H9 (cell line): Measurements from ENCODE around the gene SDK2. TPM values are rescaled to one million over a fixed set of nuclear protein-coding genes. Genes with fewer than 3 reads are reported as not detected.

ENCODE experiments used
- DNase-seq: peaks from one replicate; pipeline ENCODE4 v3.0.0-alpha.2; 2017
- H2AFZ ChIP-seq: one replicate; pipeline ENCODE4 v1.6.1; 2013; ENCODE audit warnings: mild to moderate bottlenecking, low read length, control low read depth, moderate library complexity
- H2AK5ac ChIP-seq: 2 replicates; pipeline ENCODE4 v1.6.1; 2013; ENCODE audit warnings: low read length, control low read depth, mixed read lengths; ENCODE audit not compliant: insufficient read length
- H2BK120ac ChIP-seq: one replicate; pipeline ENCODE4 v1.6.1; 2013; ENCODE audit warnings: low read depth, mild to moderate bottlenecking, low read length, control low read depth, inconsistent platforms; ENCODE audit not compliant: poor library complexity, severe bottlenecking
- H2BK12ac ChIP-seq: 2 replicates; pipeline ENCODE4 v1.6.1; 2013; ENCODE audit warnings: low read length, control low read depth, mixed read lengths, low read depth; ENCODE audit not compliant: insufficient read length
- H2BK15ac ChIP-seq: 2 replicates; pipeline ENCODE4 v1.6.1; 2013; ENCODE audit warnings: low read depth, low read length, control low read depth
- H2BK20ac ChIP-seq: one replicate; pipeline ENCODE4 v1.6.1; 2013; ENCODE audit warnings: low read depth, mild to moderate bottlenecking, low read length, control low read depth, inconsistent platforms; ENCODE audit not compliant: poor library complexity, severe bottlenecking
- H2BK5ac ChIP-seq: 2 replicates; pipeline ENCODE4 v1.6.1; 2013; ENCODE audit warnings: low read length, control low read depth, mixed read lengths; ENCODE audit not compliant: insufficient read length
- H3K14ac ChIP-seq: 2 replicates; pipeline ENCODE4 v1.6.1; 2013; ENCODE audit warnings: low read length, control low read depth; ENCODE audit not compliant: insufficient read depth
- H3K18ac ChIP-seq: 2 replicates; pipeline ENCODE4 v1.6.1; 2013; ENCODE audit warnings: low read depth, mild to moderate bottlenecking, mixed read lengths, low read length, control low read depth; ENCODE audit not compliant: insufficient read length
- H3K23ac ChIP-seq: 2 replicates; pipeline ENCODE4 v1.6.1; 2013; ENCODE audit warnings: low read length, control low read depth, mixed read lengths, low read depth; ENCODE audit not compliant: insufficient read length
- H3K23me2 ChIP-seq: 2 replicates; pipeline ENCODE4 v1.6.1; 2013; ENCODE audit warnings: low read depth, mild to moderate bottlenecking, mixed read lengths, low read length, control low read depth; ENCODE audit not compliant: insufficient read length, poor library complexity, severe bottlenecking
- H3K27ac ChIP-seq: 2 replicates; pipeline ENCODE4 v1.5.1; 2013; ENCODE audit warnings: low read length, control low read depth, mixed read lengths, low read depth; ENCODE audit not compliant: insufficient read length
- H3K27me3 ChIP-seq: 2 replicates; pipeline ENCODE4 v1.6.1; 2013; ENCODE audit warnings: low read length, control low read depth, inconsistent platforms; ENCODE audit not compliant: insufficient read depth
- H3K4ac ChIP-seq: 2 replicates; pipeline ENCODE4 v1.6.1; 2013; ENCODE audit warnings: low read depth, mild to moderate bottlenecking, control low read depth, inconsistent platforms, low read length, moderate library complexity
- H3K4me1 ChIP-seq: 2 replicates; pipeline ENCODE4 v1.6.1; 2013; ENCODE audit warnings: low read length, control low read depth, inconsistent platforms; ENCODE audit not compliant: insufficient read depth
- H3K4me2 ChIP-seq: 2 replicates; pipeline ENCODE4 v1.6.1; 2013; ENCODE audit warnings: low read length, control low read depth, mixed read lengths; ENCODE audit not compliant: insufficient read length, insufficient read depth
- H3K56ac ChIP-seq: 2 replicates; pipeline ENCODE4 v1.6.1; 2013; ENCODE audit warnings: low read depth, mild to moderate bottlenecking, mixed read lengths, low read length, control low read depth; ENCODE audit not compliant: insufficient read length
- H3K79me1 ChIP-seq: 2 replicates; pipeline ENCODE4 v1.6.1; 2013; ENCODE audit warnings: low read depth, mild to moderate bottlenecking, moderate library complexity, low read length, control low read depth, inconsistent platforms; ENCODE audit not compliant: insufficient read depth, poor library complexity, severe bottlenecking
- H3K79me2 ChIP-seq: 2 replicates; pipeline ENCODE4 v1.6.1; 2013; ENCODE audit warnings: low read length, control low read depth, inconsistent platforms; ENCODE audit not compliant: insufficient read depth
- H3K9ac ChIP-seq: 2 replicates; pipeline ENCODE4 v1.6.1; 2013; ENCODE audit warnings: low read length, control low read depth, mixed read lengths; ENCODE audit not compliant: insufficient read length; ENCODE audit errors: extremely low read depth
- H3K9me3 ChIP-seq: one replicate; pipeline ENCODE4 v1.6.1; 2013; ENCODE audit warnings: low read depth, low read length, inconsistent platforms; ENCODE audit not compliant: control insufficient read depth
- H3T11ph ChIP-seq: one replicate; pipeline ENCODE4 v1.6.1; 2013; ENCODE audit warnings: mild to moderate bottlenecking, low read length, control low read depth, inconsistent platforms
- H4K20me1 ChIP-seq: one replicate; pipeline ENCODE4 v1.6.1; 2013; ENCODE audit not compliant: control insufficient read depth, insufficient read length, insufficient read depth
- H4K5ac ChIP-seq: 2 replicates; pipeline ENCODE4 v1.6.1; 2013; ENCODE audit warnings: low read depth, mild to moderate bottlenecking, mixed read lengths, low read length, control low read depth; ENCODE audit not compliant: insufficient read length
- H4K8ac ChIP-seq: replicated peaks from 2 replicates; pipeline ENCODE4 v1.6.1; 2013; ENCODE audit warnings: low read length, control low read depth, mixed read lengths, low read depth; ENCODE audit not compliant: insufficient read length
- H4K91ac ChIP-seq: 2 replicates; pipeline ENCODE4 v1.6.1; 2013; ENCODE audit warnings: low read depth, mild to moderate bottlenecking, moderate library complexity, mixed read lengths, low read length, control low read depth; ENCODE audit not compliant: insufficient read length
- H3K27ac Mint-ChIP-seq, 3 experiments: 2 replicates in 2 of 3; 3 replicates in 1 of 3; pipeline ENCODE4 v1.8.0; 2020 to 2021; ENCODE audit warnings: mixed read lengths in 3 of 3, mild to moderate bottlenecking in 1 of 3, moderate library complexity in 1 of 3
- H3K27me3 Mint-ChIP-seq: 2 replicates; pipeline ENCODE4 v1.8.0; 2021; ENCODE audit warnings: low read depth, mild to moderate bottlenecking, moderate library complexity, mixed read lengths
- H3K36me3 Mint-ChIP-seq, 3 experiments: 2 replicates in 2 of 3; 3 replicates in 1 of 3; pipeline ENCODE4 v1.8.0; 2020 to 2021; ENCODE audit warnings: low read depth in 3 of 3, mixed read lengths in 3 of 3; ENCODE audit not compliant: insufficient read depth in 1 of 3
- H3K4me1 Mint-ChIP-seq, 2 experiments: 2 replicates each; pipeline ENCODE4 v1.8.0; 2020; ENCODE audit warnings: mixed read lengths in 2 of 2
- H3K4me3 Mint-ChIP-seq, 2 experiments: 2 replicates in 1 of 2; 3 replicates in 1 of 2; pipeline ENCODE4 v1.8.0; 2020 to 2021; ENCODE audit warnings: mild to moderate bottlenecking in 2 of 2, mixed read lengths in 2 of 2, moderate library complexity in 1 of 2
- H3K9me3 Mint-ChIP-seq, 2 experiments: 2 replicates in 1 of 2; 3 replicates in 1 of 2; pipeline ENCODE4 v1.8.0; 2020; ENCODE audit warnings: mild to moderate bottlenecking in 2 of 2, mixed read lengths in 2 of 2, moderate library complexity in 1 of 2
- CTCF ChIP-seq: fragments of 200-600 bp; sonication (generic); conservative IDR thresholded peaks from 3 replicates; pipeline ENCODE4 v1.8.0; 2021; ENCODE audit warnings: antibody characterized with exemption, mild to moderate bottlenecking
- WGBS: extraction: QIAGEN DNeasy Blood & Tissue Kit; methylation state at CpG from one replicate; pipeline ENCODE4 v1.1.7; 2013; ENCODE audit warnings: missing lambda C conversion rate, low lambda C conversion rate, mixed read lengths; ENCODE audit not compliant: insufficient read length; ENCODE audit errors: extremely low coverage; 5-methylcytosine and 5-hydroxymethylcytosine counted together
- total RNA-seq: library from RNA; stranded (reverse); gene quantifications from 2 replicates; pipeline ENCODE4 v1.2.1, GENCODE V29; 2021

The SDK2 gene
- total RNA-seq, 1 experiment from 2014 or later, result 9.1 TPM

GRCh38 chr17:73531158-73531557 is 113.1 kb downstream of the SDK2 start:
- no peaks in the 10 kb centered on the region; a peak in 1 of 5 replicates for H3K9me3 Mint-ChIP-seq
- no peaks in the 10 kb centered on the region for H3K9me3 ChIP-seq
- H3K4me3 Mint-ChIP-seq, result no peak overlapping the region
- no peaks in the 10 kb centered on the region for H4K20me1 ChIP-seq
- no peak overlapping the region for H4K8ac ChIP-seq
- H3K4me1 ChIP-seq, result peaks cover 4% of the 10 kb centered on the region; the same call in 1 of the 2 replicates
- no CpG with 5 or more reads among the region's 5 CpGs for WGBS
- no peaks in the 10 kb centered on the region for H3K36me3 Mint-ChIP-seq
- H3K79me1 ChIP-seq, result no peaks in the 10 kb centered on the region
- H3K14ac ChIP-seq, result no peak overlapping the region
- H3K27me3 ChIP-seq, result no peaks in the 10 kb centered on the region
- H3K79me2 ChIP-seq, result no peaks in the 10 kb centered on the region
- H3K18ac ChIP-seq, result no peak overlapping the region
- H3K4ac ChIP-seq, result no peak overlapping the region
- H2BK120ac ChIP-seq, result no peak overlapping the region
- no peak overlapping the region for H3K4me2 ChIP-seq
- H2BK15ac ChIP-seq, result no peak overlapping the region
- no peak overlapping the region for H3K56ac ChIP-seq
- H2BK5ac ChIP-seq, result no peak overlapping the region
- H2AK5ac ChIP-seq, result no peak overlapping the region
- no peak overlapping the region for H2AFZ ChIP-seq
- H3K27ac ChIP-seq, result no peak overlapping the region
- H4K91ac ChIP-seq, result no peak overlapping the region
- no peak for DNase-seq
- H3K27me3 Mint-ChIP-seq, result peaks cover 1% of the 10 kb centered on the region; the same call in 1 of the 2 replicates
- H2BK12ac ChIP-seq, result no peak overlapping the region
- no peak overlapping the region for H3K9ac ChIP-seq
- H3T11ph ChIP-seq, result no peak overlapping the region
- no peak overlapping the region for H3K27ac Mint-ChIP-seq
- no peak for TF ChIP-seq CTCF
- no peak overlapping the region for H4K5ac ChIP-seq
- H3K4me1 Mint-ChIP-seq, result peaks cover 14 to 40% of the 10 kb centered on the region in 2 experiments
- H3K23ac ChIP-seq, result no peak overlapping the region
- no peaks in the 10 kb centered on the region for H3K23me2 ChIP-seq
- H2BK20ac ChIP-seq, result no peak overlapping the region
